Measurements from ENCODE around the gene SLC38A7. TPM values are rescaled to one million over a fixed set of nuclear protein-coding genes. Genes with fewer than 3 reads are reported as not detected.

SLC38A7 gene
- polyA plus RNA-seq, 3 donors: 13.0 to 20.2 (median 15.3) TPM

Other genes starting within 250 kb of the SLC38A7 start
- 10 to 100 TPM in 1 of 3 donors, 1 to 10 TPM in 2; 7.9 to 10.1 (median 8.5) TPM for gene NDRG4, start 184.6 kb downstream of the SLC38A7 start, polyA plus RNA-seq (ENCODE audit: insufficient read length in 3 of 3)
- 10 to 100 TPM; 29.4 to 42.8 (median 31.4) TPM for gene SETD6, start 169.3 kb downstream of the SLC38A7 start, polyA plus RNA-seq (ENCODE audit: insufficient read length in 3 of 3)
- gene CNOT1, start 54.9 kb downstream of the SLC38A7 start, polyA plus RNA-seq (ENCODE audit: insufficient read length in 3 of 3): 100 to 1,000 TPM; 187 to 204 (median 194) TPM
- gene GOT2, start 49.5 kb upstream of the SLC38A7 start, polyA plus RNA-seq (ENCODE audit: insufficient read length in 3 of 3): 100 to 1,000 TPM in 1 of 3 donors, 10 to 100 TPM in 2; 85.7 to 103 (median 95.5) TPM